GM21390 (cell line): ENCODE data around the gene STK16.
A peak's percentile ranks its signal among the peaks of the same experiment; 100 is the strongest.
"Not testable (repeated sequence)": the region's sequence is repeated elsewhere in the genome, so short reads cannot be mapped to it uniquely, and the experiment has no call there.

Experiments
- ATAC-seq: cut with Tn5 transposase; IDR thresholded peaks from one replicate; pipeline ENCODE4 v1.9.1; 2021; ENCODE audit not compliant: unreplicated experiment

STK16 gene

GRCh38 chr2:219245148-219245898 is at the start of gene STK16, which contains the start of gene GLB1L:
Gene STK16 (plus strand): TSS chr2:219245479. CDS start chr2:219246000, 521 bp downstream.
Gene GLB1L (minus strand): TSS chr2:219245444. CDS start chr2:219243573, 1,871 bp downstream.
- peak; percentile 69 for ATAC-seq

- ATAC-seq = no peak
These were observed 47.9 kb upstream of the STK16 start for GRCh38 chr2:219197388-219197787.

GRCh38 chr2:219198974-219199373 is 46.3 kb upstream of the STK16 start:
- no peak for ATAC-seq

GRCh38 chr2:219199470-219200211 is 45.6 kb upstream of the STK16 start:
- ATAC-seq = no peak

- not testable (repeated sequence) for ATAC-seq
These were observed 44.6 kb upstream of the STK16 start for GRCh38 chr2:219200502-219201326.

GRCh38 chr2:219201331-219201730 is 43.9 kb upstream of the STK16 start:
- ATAC-seq = not testable (repeated sequence)

GRCh38 chr2:219204425-219205164 is 40.7 kb upstream of the STK16 start:
- no peak for ATAC-seq

- no peak for ATAC-seq
These were observed 40.1 kb upstream of the STK16 start for GRCh38 chr2:219205165-219205538.

- ATAC-seq = no peak
These were observed 39.3 kb upstream of the STK16 start for GRCh38 chr2:219205981-219206327.

- peak; percentile 97 for ATAC-seq
These were observed 38.7 kb upstream of the STK16 start, which contains the start of gene ZFAND2B for GRCh38 chr2:219206328-219207133. Gene ZFAND2B (plus strand): TSS chr2:219206782. CDS start chr2:219206988, 206 bp downstream.

GRCh38 chr2:219207134-219207883 is 38.0 kb upstream of the STK16 start:
- no peak for ATAC-seq

GRCh38 chr2:219207884-219208740 is 37.2 kb upstream of the STK16 start:
- no peak for ATAC-seq

- no peak for ATAC-seq
These were observed 35.8 kb upstream of the STK16 start for GRCh38 chr2:219209236-219210195.

GRCh38 chr2:219210196-219210885 is 34.9 kb upstream of the STK16 start:
- ATAC-seq = no peak

- ATAC-seq = no peak
These were observed 34.4 kb upstream of the STK16 start for GRCh38 chr2:219210886-219211362.

- ATAC-seq = no peak
These were observed 32.3 kb upstream of the STK16 start for GRCh38 chr2:219213026-219213415.
